Body of pancreas (tissue), 4 donors: Measurements from ENCODE around the gene CACNA1C.

Source experiments
- POLR2A ChIP-seq, 3 donors: fragments of 450-650 bp; IDR thresholded peaks; one replicate each; pipeline ENCODE4 v1.6.1; 2016; ENCODE audit warnings: antibody characterized with exemption in 3 of 3, mild to moderate bottlenecking in 2 of 3
- TF ChIP-seq, protein P1 (sequence below), 7 experiments: fragments of 450-650 bp in 4 of 7; fragments of 200-600 bp in 3 of 7; sonication (generic) in 3 of 7; IDR thresholded peaks; one replicate each; pipeline ENCODE4 v1.5.1; 2016 to 2019; ENCODE audit warnings: antibody characterized with exemption in 7 of 7

DNA sequence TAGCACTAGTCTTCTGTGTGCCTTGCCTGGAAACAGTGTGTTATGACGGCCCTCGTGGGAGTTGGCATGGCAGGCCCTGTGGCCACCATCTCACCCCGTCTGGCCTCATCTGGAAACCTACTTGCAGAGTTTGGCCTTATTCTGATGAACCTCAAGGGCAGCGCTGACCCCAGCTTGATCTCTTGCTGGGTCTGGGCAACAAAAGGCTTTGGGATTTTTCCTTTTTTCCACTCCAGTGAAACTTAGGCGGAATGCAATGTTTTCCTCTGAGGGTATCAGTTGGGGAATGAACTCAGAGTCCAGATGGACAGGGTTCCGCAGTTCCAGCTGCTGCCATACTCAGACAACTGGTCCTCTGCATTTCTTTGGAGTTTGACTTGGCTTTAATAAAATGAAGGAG lies 15.9 kb downstream of the CACNA1C start:
- TF ChIP-seq, protein P1, sequence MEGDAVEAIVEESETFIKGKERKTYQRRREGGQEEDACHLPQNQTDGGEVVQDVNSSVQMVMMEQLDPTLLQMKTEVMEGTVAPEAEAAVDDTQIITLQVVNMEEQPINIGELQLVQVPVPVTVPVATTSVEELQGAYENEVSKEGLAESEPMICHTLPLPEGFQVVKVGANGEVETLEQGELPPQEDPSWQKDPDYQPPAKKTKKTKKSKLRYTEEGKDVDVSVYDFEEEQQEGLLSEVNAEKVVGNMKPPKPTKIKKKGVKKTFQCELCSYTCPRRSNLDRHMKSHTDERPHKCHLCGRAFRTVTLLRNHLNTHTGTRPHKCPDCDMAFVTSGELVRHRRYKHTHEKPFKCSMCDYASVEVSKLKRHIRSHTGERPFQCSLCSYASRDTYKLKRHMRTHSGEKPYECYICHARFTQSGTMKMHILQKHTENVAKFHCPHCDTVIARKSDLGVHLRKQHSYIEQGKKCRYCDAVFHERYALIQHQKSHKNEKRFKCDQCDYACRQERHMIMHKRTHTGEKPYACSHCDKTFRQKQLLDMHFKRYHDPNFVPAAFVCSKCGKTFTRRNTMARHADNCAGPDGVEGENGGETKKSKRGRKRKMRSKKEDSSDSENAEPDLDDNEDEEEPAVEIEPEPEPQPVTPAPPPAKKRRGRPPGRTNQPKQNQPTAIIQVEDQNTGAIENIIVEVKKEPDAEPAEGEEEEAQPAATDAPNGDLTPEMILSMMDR (IDR thresholded peaks at IDR 0.05): no peak
- no peak for TF ChIP-seq POLR2A (IDR thresholded peaks at IDR 0.05)
